Calu3 (cell line): Measurements from ENCODE around the gene CALML4. TPM values are rescaled to one million over a fixed set of nuclear protein-coding genes. Genes with fewer than 3 reads are reported as not detected.

Experiments
- BruUV-seq: library from RNA; stranded (reverse); fragments of 400-500 nt; replicated peaks from 2 replicates; lab custom pipeline; 2021; lab: Mats Ljungman, UMichigan
- CTCF ChIA-PET: fragments of 300-600 bp; sonication (Branson Sonifier 250); formaldehyde crosslinking; loops from one replicate; lab custom pipeline; 2022; ENCODE audit warnings: antibody characterized with exemption; lab: Charles Lee
- DNase-seq: peaks from one replicate; pipeline ENCODE4 v3.0.0; 2022
- H3K27ac Mint-ChIP-seq: one replicate; pipeline ENCODE4 v1.8.0; 2022; ENCODE audit warnings: mixed read lengths; ENCODE audit not compliant: unreplicated experiment
- H3K27me3 Mint-ChIP-seq: one replicate; pipeline ENCODE4 v1.8.0; 2022; ENCODE audit warnings: mixed read lengths; ENCODE audit not compliant: unreplicated experiment
- H3K36me3 Mint-ChIP-seq: one replicate; pipeline ENCODE4 v1.8.0; 2022; ENCODE audit warnings: mild to moderate bottlenecking, moderate library complexity, mixed read lengths; ENCODE audit not compliant: insufficient read depth, unreplicated experiment
- H3K4me1 Mint-ChIP-seq: one replicate; pipeline ENCODE4 v1.8.0; 2022; ENCODE audit warnings: mild to moderate bottlenecking, low read depth, mixed read lengths; ENCODE audit not compliant: unreplicated experiment
- H3K4me3 Mint-ChIP-seq: one replicate; pipeline ENCODE4 v1.8.0; 2022; ENCODE audit warnings: mild to moderate bottlenecking, low read depth, moderate library complexity, mixed read lengths; ENCODE audit not compliant: unreplicated experiment
- H3K9me3 Mint-ChIP-seq: one replicate; pipeline ENCODE4 v1.8.0; 2022; ENCODE audit warnings: low read depth, mixed read lengths; ENCODE audit not compliant: unreplicated experiment
- intact Hi-C: fragments of 100-400 bp; cut with micrococcal nuclease; formaldehyde crosslinking; loops from one replicate; pipeline ENCODE4 v1.10.0; 2022; ENCODE audit not compliant: unreplicated experiment
- total RNA-seq: library from RNA; stranded (reverse); gene quantifications from 2 replicates; pipeline ENCODE4 v1.2.3, GENCODE V29; 2022
- TF ChIP-seq, protein P1 (sequence below): fragments of 200-600 bp; IDR thresholded peaks from one replicate; pipeline ENCODE4 v1.8.0; 2022; ENCODE audit warnings: antibody characterized with exemption; ENCODE audit not compliant: unreplicated experiment

Gene CALML4
- total RNA-seq, 1 experiment from 2014 or later: 24.1 TPM

DNA sequence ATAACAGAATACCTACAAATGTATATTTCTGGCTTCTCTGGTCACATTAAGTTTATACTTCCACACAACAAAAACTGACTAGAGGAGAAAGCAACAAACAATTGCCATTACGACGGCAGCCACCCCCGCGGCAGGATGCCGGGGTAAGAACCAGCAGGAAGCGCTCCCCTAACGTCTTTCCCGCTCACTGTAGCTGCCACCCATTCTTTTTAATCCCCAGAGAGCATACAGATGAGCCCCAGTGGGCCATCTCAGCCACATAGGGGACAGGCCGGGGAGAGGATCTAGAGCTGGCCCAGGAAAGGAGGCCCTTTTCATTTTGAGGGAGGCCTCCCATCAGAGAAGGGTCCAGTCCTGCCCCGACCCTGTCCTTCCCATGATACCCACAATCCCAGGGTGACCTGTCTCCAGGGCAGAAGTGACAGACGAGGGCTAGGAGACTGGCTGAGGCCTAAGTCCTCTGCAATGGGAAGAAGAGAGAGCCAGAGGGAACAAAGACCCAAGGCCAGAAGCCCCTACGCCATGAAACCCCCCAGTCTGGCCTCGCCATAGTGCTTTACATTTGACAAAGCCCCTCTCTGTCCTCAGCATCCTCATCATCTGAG lies 3.6 kb upstream of the CALML4 start:
- no peak overlapping the region for H3K27ac Mint-ChIP-seq
- intact Hi-C loops: no loop called here
- H3K9me3 Mint-ChIP-seq: no peaks in the 10 kb centered on the region
- BruUV-seq: no TSS peak
- H3K4me1 Mint-ChIP-seq: peaks cover 14% of the 10 kb centered on the region
- H3K36me3 Mint-ChIP-seq: peaks cover 12% of the 10 kb centered on the region
- no peak for DNase-seq
- TF ChIP-seq, protein P1, sequence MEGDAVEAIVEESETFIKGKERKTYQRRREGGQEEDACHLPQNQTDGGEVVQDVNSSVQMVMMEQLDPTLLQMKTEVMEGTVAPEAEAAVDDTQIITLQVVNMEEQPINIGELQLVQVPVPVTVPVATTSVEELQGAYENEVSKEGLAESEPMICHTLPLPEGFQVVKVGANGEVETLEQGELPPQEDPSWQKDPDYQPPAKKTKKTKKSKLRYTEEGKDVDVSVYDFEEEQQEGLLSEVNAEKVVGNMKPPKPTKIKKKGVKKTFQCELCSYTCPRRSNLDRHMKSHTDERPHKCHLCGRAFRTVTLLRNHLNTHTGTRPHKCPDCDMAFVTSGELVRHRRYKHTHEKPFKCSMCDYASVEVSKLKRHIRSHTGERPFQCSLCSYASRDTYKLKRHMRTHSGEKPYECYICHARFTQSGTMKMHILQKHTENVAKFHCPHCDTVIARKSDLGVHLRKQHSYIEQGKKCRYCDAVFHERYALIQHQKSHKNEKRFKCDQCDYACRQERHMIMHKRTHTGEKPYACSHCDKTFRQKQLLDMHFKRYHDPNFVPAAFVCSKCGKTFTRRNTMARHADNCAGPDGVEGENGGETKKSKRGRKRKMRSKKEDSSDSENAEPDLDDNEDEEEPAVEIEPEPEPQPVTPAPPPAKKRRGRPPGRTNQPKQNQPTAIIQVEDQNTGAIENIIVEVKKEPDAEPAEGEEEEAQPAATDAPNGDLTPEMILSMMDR: no peak
- CTCF ChIA-PET: no interaction called here
- H3K4me3 Mint-ChIP-seq: no peak overlapping the region
- H3K27me3 Mint-ChIP-seq: no peaks in the 10 kb centered on the region

DNA sequence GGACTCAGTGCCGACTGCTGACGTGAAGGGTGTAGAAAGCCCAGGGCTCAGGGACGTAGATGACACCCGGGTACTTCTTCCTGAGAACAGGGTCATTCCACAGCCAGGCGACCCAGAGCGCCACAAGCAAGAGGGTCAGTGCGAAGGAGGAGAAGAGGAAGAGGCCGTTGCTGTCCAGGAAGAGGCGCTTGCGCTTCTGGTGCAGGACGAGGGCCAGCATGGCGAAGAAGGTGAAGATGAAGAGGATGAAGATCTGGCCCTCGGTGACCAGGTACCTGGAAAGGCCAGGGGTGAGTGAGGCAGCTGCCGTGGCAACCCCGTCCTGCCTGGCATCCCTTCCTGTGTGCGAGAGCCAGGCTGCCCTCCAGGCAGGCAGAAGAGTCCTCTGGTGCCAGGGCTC lies 3.0 kb upstream of the CALML4 start:
- Mint-ChIP-seq H3K27ac (no peak overlapping the region), H3K4me3 (no peak overlapping the region), H3K36me3 (peaks cover 17% of the 10 kb centered on the region), H3K4me1 (peaks cover 14% of the 10 kb centered on the region), H3K27me3 (no peaks in the 10 kb centered on the region), H3K9me3 (no peaks in the 10 kb centered on the region)
- intact Hi-C loops: no loop called here
- no TSS peak for BruUV-seq
- TF ChIP-seq, protein P1: no peak
- CTCF ChIA-PET: no interaction called here
- DNase-seq: no peak

DNA sequence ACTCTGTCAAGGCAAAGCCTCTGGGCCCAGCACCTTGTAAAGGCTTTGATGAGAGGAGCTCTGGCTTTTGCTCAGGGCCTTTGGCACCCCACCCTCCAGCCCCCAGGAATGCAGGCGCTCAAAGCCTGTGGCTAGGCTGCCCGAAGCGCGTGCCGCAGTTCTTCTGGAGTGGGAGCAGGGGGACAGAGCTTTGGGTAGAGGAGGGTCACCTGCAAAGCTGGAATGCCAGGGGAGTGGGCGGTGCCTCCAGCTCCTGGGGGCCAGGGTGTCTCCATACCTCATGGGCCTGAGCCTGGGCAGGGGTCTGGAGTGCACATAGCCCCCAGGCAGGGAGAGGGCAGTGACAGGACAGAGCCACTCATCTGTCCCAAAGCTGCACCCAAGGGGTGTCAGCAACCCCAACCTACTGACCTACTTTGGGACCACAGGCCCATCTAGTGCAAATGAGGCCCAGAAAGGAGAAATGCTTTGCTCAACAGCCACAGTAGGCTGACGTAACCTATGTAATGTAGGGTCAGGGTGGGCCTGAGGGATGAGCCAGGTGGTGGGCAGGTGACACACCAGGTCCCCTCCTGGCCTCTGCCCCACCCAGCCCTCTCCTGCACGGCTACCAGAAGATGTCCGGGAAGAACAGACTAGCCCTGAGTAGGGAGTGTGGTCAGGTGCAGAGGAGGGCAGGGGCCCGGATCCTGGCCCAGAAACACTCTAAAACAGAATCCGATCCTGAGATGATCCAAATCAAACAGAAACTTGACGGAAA lies 2.2 kb upstream of the CALML4 start:
- DNase-seq: no peak
- TF ChIP-seq, protein P1: no peak
- no peak overlapping the region for H3K27ac Mint-ChIP-seq
- intact Hi-C loops: no loop called here
- no TSS peak for BruUV-seq
- no peaks in the 10 kb centered on the region for H3K9me3 Mint-ChIP-seq
- H3K4me3 Mint-ChIP-seq: no peak overlapping the region
- CTCF ChIA-PET: no interaction called here
- H3K27me3 Mint-ChIP-seq: no peaks in the 10 kb centered on the region
- peaks cover 17% of the 10 kb centered on the region for H3K36me3 Mint-ChIP-seq
- peaks cover 14% of the 10 kb centered on the region for H3K4me1 Mint-ChIP-seq

DNA sequence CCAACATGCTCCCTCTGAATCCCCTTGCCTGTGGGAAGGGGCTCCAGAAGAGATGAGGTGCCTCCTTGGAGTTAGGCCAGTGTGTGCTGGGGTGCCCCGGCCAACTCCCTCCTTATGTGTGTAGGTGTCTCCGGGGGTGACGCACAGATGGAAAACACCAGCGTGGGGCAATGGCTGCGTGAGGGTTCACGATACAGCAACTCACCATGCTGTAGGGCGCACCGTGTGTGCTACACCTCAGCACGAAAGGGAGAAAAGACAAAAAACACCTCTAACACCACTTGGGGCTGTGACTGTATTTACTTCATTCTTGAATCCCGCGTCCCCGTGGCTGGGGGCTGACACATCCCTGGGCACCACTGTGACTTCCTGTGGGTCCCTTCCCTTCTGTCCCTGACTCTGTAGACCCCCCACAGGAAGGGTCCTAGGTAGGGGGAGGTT lies 1.6 kb upstream of the CALML4 start:
- CTCF ChIA-PET: no interaction called here
- TF ChIP-seq, protein P1: no peak
- H3K36me3 Mint-ChIP-seq: peaks cover 17% of the 10 kb centered on the region
- peak overlapping the region; percentile 66 for H3K27ac Mint-ChIP-seq
- H3K27me3 Mint-ChIP-seq: no peaks in the 10 kb centered on the region
- intact Hi-C loops: no loop called here
- H3K4me1 Mint-ChIP-seq: peaks cover 14% of the 10 kb centered on the region
- no TSS peak for BruUV-seq
- no peaks in the 10 kb centered on the region for H3K9me3 Mint-ChIP-seq
- no peak for DNase-seq
- H3K4me3 Mint-ChIP-seq: no peak overlapping the region
